NCI-H2196 (cell line): ENCODE measurements around the gene BTRC.

Source experiments
- DNase-seq: peaks from one replicate; lab custom pipeline; 2025; ENCODE audit not compliant: unreplicated experiment; lab: John Stamatoyannopoulos, UW

Gene BTRC

DNA sequence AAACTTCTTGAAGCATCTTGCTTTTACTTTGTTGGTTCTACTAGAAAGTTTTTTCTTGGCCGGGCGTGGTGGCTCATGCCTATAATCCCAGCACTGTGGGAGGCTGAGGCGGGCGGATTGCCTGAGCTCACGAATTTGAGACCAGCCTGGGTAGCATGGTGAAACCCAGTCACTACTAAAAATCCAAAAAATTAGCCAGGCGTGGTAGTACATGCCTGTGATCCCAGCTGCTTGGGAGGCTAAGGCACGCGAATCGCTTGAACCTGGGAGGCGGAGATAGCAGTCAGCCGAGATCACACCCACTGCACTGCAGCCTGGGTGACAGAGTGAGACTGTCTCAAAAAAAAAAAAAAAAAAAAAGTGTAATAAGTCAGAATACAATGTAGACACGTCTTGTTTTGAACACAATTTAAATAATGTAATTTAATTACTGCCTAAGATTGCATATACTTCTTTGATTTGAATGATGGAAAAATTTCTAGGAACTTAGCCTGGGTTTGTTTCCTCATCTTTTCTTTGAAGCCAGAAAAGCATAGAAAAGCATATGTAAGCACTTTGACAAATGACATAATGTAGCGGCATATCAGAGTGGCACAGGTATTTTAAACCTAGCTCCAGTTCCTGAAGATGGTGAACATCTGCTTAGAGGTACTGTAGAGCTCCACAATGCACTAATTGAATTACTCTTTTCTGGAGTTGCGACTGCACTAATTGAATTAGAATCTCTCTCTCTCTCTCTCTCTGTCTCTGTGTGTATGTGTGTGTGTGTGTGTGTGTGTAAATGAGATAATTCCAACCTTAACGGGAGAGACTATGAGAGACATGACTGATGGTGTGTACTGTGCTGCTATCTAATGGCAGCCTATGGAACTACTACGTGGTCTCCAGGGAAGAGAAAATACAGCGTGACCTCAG, 87.8 kb downstream of the BTRC start:
- DNase-seq, result peak; percentile 34

DNA sequence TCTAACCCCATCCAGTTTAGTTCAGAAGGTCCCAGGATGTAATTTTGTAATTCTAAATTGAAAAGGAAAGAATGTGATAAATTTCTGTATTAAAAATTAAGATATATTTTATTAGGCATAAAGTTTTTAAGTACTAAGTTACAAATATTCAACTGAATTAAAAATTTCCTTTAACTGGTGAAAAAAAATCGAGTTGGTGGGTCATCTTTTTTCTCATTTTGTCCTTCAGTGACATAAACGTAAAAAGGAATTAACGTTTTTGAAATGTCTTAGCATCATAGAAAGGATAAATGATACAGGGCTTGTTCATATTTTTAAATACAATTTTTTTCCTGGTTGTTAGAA, 88.5 kb downstream of the BTRC start:
- DNase-seq, result no peak

DNA sequence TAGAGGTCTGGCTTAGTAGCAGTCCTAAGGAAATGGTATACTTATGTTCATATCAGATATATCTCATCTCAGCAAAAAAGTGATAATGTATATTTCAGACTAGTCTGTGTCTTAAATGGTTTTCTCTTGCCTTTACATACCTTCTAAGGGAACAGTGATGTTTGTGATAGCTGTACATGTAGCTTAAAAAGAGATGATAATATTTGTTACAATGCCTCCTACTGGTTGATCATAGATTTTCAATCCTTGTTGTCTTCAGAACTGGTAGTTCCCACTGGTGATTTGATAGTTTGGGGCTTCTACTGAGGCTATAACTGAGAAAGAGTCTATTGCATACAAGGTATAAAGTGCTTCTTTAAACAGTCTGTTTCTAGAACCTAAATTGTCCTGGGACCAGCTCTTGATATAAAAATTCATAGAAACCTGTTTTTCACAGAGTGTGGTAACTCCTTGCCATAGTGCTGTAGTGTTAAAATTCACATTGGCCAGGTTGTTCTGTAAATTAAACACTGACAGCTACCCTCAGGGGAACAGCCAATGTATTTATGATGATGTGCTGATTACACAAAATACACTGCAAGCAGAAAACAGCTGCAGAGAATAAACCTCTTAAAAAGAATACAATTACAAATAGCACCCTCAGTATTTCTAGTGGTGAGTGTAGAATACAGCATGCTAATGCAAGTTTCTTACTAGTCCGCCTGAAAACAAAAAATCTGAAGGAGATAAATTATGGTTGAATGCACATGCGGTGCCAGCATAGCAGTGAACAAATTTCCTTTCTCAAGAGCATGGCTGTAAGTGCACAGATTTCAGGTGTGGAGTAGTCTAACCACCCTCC, 90.3 kb downstream of the BTRC start:
- DNase-seq, result no peak

DNA sequence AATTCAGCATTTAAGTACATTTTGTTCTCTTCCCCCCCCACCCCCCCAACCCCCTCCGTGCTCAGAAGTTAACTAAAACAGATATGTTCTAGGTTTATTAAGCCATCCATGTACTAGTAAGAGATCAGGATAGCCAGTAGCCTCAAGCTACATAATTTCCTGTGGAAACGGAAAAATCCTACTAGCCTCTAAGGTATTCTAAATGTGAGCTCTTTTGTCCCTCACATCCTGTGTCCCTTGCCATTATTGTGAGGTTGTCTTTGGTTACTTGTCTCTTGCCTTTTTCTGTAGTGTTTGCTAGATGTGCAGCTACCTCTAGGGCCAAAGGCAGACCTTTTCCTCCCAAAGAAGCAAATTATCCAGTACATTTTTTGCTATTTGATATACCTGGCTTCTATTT, 92.1 kb downstream of the BTRC start:
- DNase-seq, result no peak

DNA sequence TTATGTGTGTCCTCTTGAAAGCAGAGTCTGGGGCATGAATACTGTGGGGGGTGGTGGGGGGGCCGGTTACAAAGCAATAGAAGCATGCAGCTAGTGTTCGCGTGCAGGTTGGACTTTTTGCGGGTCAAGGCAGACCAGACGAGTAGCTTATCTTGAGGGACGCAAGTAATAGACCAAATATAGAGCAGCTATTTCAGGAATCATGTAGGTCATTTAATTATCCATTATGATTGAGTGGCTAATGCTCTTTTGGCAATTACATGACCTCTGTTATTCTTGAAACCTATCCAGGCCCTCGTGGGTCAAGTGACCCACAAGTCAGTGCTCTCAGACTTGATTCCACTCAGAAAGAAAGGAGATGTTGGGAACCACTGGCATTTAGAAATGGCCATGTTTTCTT, 93.0 kb downstream of the BTRC start:
- no peak for DNase-seq

DNA sequence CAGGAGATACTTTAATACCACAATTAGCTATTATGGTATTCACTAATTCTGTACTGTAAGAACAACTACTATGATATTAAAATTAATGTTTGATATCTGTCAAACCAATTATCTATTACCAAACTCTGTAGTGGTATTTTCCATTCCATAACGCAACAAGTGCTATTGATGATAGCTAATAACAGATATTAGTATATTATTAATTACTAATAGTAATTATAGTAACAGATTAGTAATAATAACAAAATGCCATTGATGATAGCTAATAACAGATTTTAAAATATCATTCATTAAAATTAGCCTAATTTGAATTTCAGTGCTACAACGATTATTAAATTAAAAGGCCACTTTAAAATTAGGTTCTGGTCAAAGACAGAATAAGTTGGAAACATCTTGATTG, 93.5 kb downstream of the BTRC start:
- DNase-seq, result no peak

DNA sequence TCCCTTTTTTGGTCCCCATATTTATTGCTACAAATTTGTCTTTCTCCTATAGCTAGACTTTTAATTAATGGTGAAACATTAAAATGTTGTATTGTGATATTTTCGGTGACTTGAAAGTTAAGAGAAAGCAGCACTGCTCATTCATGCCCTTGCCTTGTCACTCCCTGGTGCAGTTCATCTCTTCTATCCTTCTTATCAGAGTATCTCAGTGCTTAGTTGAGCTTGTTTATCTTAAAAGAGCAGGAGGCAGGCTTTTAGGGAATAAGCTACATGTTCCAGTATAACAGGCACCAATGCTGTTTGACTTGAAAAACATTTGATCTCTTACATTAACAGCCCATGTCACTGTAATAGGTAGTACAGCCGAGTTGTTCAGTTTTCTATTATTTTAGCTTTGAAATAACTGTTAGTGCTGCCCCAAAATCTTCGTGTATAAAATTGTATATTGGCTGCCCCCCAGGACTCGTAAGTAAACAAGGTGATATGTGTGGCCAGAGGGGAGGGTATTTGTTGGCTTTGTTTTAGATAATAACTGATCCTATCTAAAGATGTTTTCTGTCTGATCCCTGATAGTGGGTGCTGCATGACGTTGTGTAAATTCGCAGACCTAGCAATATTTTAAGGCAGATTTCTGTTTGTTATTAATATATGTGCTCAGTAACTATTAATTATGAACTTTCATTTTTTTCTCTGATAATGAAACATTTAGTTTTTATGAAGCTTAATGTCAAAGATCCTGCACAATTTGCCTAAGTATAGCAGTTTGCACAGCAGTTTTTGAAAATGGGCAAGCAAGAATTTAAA, 96.5 kb downstream of the BTRC start:
- DNase-seq, result no peak

DNA sequence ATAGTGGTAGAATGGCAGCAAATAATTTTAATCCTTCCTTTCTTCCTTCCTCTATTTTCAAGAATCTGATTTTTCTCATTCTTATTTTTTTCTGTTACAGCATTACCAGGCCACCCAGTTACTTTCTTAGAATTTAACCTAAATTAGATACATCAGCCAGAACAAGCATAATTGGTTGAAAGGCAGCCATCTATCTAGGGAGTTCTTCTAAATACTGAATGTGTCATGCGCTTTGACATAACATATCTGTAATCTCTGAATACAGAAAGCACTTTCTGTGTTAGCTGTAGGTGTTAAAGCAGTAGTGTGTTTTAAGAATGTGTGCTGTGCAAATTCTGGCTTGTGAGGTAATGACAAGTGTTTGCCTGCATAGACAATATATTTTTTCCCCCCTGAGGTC, 97.3 kb downstream of the BTRC start:
- DNase-seq, result no peak

DNA sequence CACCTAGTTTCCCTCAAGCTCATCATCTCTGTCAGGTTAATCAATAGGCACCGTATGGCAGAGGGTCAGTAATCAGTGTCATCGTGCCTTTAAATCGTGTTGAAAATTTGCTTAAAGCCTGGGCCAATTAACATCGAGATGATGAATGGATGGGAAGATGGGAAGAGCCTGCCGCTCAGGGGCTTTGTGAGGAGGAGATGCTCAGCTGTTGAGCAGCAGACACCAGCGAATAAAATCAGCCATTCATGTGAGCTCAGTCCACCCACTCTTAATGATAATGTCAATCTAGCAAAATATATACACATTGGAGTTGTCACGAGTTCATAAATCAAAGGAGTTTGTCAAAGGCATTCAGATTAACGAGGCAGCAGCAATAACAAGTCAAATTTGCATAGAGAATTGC, 97.7 kb downstream of the BTRC start:
- DNase-seq, result no peak

DNA sequence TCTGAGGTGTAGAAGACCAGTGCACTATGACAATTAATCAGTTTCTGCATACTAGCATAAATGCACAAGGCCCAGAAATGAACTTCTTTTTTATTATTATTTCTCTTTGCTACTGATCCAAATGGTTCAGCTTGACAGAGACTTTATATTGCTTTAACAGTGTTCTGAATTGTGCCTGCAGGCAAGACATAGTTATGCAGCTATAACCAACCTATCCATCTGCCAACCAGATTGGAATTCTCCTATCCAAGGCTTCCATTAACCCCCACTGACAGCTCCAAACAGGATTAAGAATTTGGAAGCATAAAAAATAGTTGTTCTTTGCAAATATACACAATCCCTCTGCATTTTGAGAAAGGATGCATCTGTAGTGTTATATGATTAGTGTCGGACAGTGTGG, 98.2 kb downstream of the BTRC start:
- DNase-seq, result no peak

DNA sequence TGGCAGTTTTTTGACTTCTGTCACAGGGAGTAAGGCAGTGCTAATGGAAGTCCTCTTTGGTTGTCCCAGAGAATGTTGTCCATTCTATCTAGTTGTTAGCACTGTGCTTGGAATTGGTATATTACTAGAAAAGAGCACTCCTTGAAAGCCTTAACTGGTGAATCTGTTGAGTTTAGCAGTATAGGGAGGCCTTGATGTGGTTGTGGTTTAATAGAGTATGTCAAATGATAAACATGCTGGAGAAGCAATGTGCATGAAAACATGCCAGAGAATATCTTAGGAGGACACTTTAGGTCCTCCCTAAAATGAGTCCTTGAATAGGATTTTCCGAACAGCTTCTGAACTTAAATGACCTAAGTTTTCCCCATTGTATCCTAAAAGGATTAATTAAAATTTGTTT, 98.6 kb downstream of the BTRC start:
- DNase-seq, result no peak

DNA sequence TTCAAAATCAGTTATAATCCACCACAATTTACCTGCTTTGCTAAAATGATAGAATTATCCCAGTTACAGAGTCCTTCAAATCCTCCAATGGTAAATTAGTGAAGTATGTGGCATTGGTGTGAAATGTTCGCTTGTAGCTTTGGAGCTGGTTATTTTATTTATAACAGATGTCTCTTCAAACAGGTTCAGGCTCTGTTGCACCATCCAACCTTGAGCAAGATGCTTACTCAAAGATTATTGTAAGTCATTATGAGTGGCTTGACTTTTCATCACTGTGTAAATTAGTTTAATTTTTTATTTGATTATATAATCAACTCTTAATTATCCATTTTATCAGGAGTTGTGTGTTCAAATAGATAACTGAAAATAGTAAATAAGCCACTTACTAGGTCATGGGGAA, 99.4 kb downstream of the BTRC start:
- no peak for DNase-seq

DNA sequence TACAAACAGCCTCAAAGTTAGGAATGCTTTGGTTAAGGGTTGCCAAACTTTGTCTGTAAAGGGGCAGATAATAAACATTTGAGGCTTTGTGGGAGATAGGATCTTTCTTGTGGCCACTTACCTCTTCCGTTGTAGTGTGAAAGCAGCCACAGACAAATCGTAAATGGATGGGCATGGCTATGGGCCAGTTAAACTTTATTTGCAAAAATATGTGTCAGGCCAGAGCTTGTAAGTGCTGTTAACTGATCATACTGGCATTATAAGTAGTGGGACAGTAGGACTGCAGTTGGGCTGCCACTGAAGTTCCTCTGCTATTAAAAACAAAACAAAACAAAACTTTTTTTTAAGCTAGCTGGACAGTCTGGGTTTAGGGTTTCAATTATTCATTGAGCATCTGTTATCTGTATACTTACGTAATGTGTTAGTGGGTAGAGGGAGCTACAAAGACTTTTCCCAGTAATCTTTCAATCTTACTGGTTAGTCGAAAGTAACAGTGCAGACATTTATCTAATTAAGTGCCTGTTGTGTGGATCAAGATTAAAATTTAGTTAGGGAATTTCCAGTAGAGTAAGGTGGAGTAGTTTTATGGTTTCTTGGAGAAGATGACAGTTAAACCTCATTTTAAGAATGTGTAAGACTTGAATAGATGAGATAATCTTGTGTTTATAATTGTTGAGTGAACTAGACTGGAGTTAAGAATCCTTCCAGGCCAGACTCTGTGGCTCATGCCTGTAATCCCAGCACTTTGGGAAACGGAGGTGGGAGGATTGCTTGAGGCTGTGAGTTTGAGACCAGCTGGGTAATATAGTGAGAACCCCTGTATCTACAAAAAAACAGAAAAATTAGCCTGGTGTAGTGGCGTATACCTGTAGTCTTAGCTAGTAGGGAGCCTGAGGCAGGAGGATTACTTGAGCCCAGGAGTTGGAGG, 100.1 kb downstream of the BTRC start:
- DNase-seq, result no peak

DNA sequence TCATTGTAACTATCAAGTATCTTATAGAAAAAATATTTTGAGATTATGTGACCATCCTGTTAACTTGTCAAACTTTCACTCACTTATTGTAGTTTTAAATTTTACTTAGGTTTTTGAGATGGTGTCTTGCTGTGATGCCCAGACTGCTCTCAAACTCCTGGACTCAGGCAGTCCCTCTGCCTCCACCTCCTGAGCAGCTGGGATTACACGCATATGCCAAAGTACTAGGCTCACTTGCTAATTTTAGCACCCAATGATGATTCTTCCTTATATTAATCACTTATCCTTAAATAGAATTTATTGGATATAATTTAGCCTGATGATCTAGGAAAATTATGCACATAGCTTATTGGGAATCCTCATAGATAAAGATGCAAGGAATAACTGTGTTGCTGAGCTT, 104.9 kb downstream of the BTRC start:
- no peak for DNase-seq

DNA sequence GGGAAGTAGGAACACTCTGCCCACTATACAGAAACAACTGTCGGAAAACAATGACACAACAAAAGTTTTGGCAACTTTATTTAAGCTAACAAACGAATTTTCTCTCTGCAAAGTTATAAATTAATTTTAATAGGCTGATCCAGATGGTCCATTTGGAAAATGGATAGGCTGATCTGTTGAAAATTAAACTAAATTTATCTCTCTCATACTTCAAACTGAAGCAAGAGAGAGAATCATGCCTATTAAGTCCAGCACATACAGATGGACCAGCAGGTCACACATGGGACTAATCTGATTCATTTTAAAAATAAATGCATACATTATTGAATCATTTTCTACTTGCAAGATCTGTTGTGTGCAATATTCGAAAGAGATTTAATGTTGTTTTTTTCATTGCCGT, 110.1 kb downstream of the BTRC start:
- no peak for DNase-seq

DNA sequence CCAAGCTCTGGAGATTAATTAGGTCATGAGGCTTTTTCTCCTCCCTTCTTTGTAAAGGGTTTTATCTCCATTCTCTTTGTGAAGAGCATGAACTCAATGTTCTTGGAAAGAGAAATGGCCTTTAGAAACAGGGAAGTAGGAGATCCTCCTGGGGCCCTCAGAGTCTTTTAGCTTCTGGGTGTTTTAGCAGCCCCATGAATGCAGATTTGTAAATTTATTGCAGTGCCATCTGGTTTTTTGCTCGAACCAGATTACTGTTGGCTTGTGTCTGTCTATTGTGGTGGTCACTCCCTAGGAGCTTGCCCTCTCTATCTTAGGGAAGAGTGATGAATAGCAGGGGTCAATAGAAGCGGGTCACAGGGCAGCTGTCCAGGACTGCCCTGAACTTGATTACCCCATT, 110.6 kb downstream of the BTRC start:
- no peak for DNase-seq

DNA sequence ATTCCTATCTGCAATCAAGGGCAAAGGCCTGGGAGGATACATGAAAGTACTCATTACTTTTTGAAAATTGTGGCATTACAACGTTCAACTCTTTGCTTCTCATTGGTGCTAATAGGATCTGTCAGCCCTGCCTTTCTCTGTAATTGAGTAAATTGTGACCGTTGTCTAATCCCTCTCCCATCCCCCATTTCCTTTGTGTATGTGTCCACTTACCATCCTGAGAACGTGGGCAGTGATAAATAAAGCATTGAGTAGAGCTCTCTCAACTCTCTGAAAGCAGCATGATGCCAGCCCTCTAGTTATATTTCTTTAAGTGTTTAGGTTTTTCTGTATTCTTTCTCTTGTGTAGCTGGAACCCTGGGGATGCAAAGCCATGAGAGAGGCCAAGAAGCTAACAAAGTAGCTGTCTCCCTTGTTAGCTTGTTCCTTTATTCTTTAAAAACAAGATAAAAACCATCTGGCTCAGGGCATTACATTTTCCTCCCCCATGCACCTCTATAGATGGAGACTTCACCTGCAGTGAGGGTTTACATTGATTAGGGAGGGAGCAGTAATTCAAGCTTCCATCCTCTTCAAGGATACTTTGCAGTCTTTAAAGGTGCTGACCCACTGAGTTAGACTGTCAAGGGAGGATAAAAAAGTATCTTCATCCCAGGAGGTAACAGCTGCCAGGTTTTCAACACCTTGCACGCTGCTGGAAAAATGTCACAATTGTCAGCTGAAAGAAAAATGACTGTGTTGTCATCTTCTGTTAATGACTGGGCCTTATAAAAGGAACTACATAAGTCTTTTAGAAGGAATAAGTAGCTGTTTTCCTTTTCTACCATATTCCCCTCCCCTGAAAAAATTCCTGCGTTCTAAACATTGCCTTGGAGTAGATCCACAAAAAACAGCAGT, 112.3 kb downstream of the BTRC start:
- no peak for DNase-seq

DNA sequence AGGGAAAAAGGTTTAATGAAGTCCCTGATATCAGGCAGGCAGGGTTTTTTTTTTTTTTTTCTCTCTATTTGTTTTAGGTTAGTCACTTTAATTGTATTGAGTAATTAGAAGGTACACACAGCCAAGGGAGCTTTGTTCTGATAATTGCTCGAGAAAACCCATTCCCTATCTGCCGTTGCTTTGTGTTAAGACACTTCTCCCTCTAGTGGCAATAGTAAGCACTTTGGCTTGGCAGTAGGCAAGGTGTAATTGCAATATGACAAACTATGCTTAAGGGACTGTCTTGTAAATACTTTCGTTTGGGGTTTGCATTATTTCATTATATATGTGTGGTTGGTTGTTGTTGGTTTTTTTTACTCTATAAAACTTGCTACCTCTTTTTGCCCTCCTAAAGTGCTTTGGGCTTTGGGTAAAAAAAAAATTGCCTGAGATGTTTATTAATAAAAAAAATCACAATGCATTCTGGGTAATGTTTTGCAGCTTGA, 113.4 kb downstream of the BTRC start:
- DNase-seq, result peak; percentile 47

DNA sequence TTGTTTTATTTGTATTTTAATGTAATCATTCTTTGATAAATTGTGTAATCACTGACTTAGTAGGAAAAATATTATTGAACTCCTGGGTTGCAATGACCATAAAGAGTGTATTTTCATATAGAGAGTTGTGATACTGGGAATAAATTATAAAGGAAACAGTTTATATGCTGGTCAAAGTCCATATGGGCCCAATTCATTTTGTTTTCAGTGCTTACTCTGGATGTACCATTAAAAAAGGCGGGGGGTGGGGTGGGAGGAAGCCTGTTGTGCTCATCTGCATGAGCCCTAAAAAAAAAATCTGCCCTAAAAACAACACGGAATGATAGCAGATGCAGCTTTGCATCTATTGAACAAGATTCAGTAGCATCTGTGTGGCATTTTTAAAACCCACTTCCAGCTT, 114.2 kb downstream of the BTRC start:
- no peak for DNase-seq
